IMR-90 (cell line): ENCODE measurements around the gene CCK.

Experiments
- BHLHE40 ChIP-seq: fragments of 150-350 bp; IDR thresholded peaks from 2 replicates; pipeline ENCODE4 v1.6.1; 2016; ENCODE audit warnings: mild to moderate bottlenecking, low read depth, low read length
- CEBPB ChIP-seq: IDR thresholded peaks from 2 replicates; pipeline ENCODE4 v1.6.1; 2012; ENCODE audit warnings: low read depth, low read length, improper control_type of control experiment
- CHD1 ChIP-seq: IDR thresholded peaks from 2 replicates; pipeline ENCODE4 v1.6.1; 2012; ENCODE audit warnings: low read depth, low read length, improper control_type of control experiment
- CTCF ChIP-seq: conservative IDR thresholded peaks from 2 replicates; pipeline ENCODE4 v1.5.1; 2012; ENCODE audit warnings: mild to moderate bottlenecking, low read depth, low read length, improper control_type of control experiment
- ELK1 ChIP-seq: fragments of 150-350 bp; IDR thresholded peaks from 2 replicates; pipeline ENCODE4 v1.6.1; 2016; ENCODE audit warnings: low read depth, mild to moderate bottlenecking, low read length, moderate library complexity, borderline replicate concordance
- MAFK ChIP-seq: IDR thresholded peaks from 2 replicates; pipeline ENCODE4 v1.6.1; 2012; ENCODE audit warnings: low read depth, low read length, improper control_type of control experiment
- MXI1 ChIP-seq: IDR thresholded peaks from 2 replicates; pipeline ENCODE4 v1.6.1; 2012; ENCODE audit warnings: low read depth, mild to moderate bottlenecking, low read length, moderate library complexity, borderline replicate concordance
- POLR2A ChIP-seq: IDR thresholded peaks from 2 replicates; pipeline ENCODE4 v1.6.1; 2012; ENCODE audit warnings: mild to moderate bottlenecking, low read depth, low read length
- RAD21 ChIP-seq: IDR thresholded peaks from 2 replicates; pipeline ENCODE4 v1.6.1; 2012; ENCODE audit warnings: low read length, improper control_type of control experiment
- RCOR1 ChIP-seq: IDR thresholded peaks from 2 replicates; pipeline ENCODE4 v1.6.1; 2012; ENCODE audit warnings: mild to moderate bottlenecking, low read length, improper control_type of control experiment; ENCODE audit not compliant: insufficient replicate concordance
- RFX5 ChIP-seq: IDR thresholded peaks from 2 replicates; pipeline ENCODE4 v1.8.0; 2012; ENCODE audit warnings: low read depth, mild to moderate bottlenecking, low read length, moderate library complexity
- SMC3 ChIP-seq: fragments of 150-350 bp; IDR thresholded peaks from 2 replicates; pipeline ENCODE4 v1.6.1; 2016; ENCODE audit warnings: low read depth, mild to moderate bottlenecking, antibody characterized with exemption, low read length, moderate library complexity

- no peak for TF ChIP-seq CTCF
- no peak for TF ChIP-seq RAD21
- no peak for TF ChIP-seq SMC3
- no peak for TF ChIP-seq POLR2A
- TF ChIP-seq BHLHE40 = no peak
- no peak for TF ChIP-seq RFX5
- no peak for TF ChIP-seq RCOR1
- no peak for TF ChIP-seq ELK1
- no peak for TF ChIP-seq CEBPB
- TF ChIP-seq MAFK = no peak
- no peak for TF ChIP-seq CHD1
- no peak for TF ChIP-seq MXI1
Measured at GRCh38 chr3:42302924-42303634, 37.1 kb upstream of the CCK start.
